ENCODE data around the gene HJV. TPM values are rescaled to one million over a fixed set of nuclear protein-coding genes. Genes with fewer than 3 reads are reported as not detected.
"Not testable (repeated sequence)": the region's sequence is repeated elsewhere in the genome, so short reads cannot be mapped to it uniquely, and the experiment has no call there.

HJV gene
- total RNA-seq (ENCODE audit: low replicate concordance) = not detected in 2 replicates
- long read RNA-seq = 0 reads

- TF ChIP-seq CTCF (conservative IDR thresholded peaks at IDR 0.05) = no peak
- Mint-ChIP-seq H3K4me1 (ENCODE audit: unreplicated experiment) (no peaks in the 10 kb centered on the region), H3K27me3 (peaks cover 82% of the 10 kb centered on the region), H3K36me3 (peaks cover 4% of the 10 kb centered on the region), H3K9me3 (no peaks in the 10 kb centered on the region), H3K27ac (no peak within 1 kb of the TSS), H3K4me3 (no peak within 1 kb of the TSS)
- no peak for DNase-seq (ENCODE audit: extremely low spot score, unreplicated experiment)
Measured at GRCh38 chr1:146021622-146022402, at the start of gene HJV. Gene HJV (minus strand): TSS chr1:146021735. CDS start chr1:146020231, 1,504 bp downstream.

- not testable (repeated sequence) for H3K9me3 Mint-ChIP-seq; H3K36me3 Mint-ChIP-seq; H3K4me1 Mint-ChIP-seq (ENCODE audit: unreplicated experiment); H3K4me3 Mint-ChIP-seq; DNase-seq (ENCODE audit: extremely low spot score, unreplicated experiment); H3K27ac Mint-ChIP-seq; H3K27me3 Mint-ChIP-seq
Measured at GRCh38 chr1:146059148-146059547, 37.6 kb upstream of the HJV start.

- peak overlapping the region; percentile 100 for H3K27ac Mint-ChIP-seq
- H3K9me3 Mint-ChIP-seq; H3K36me3 Mint-ChIP-seq; H3K4me1 Mint-ChIP-seq (ENCODE audit: unreplicated experiment); H3K27me3 Mint-ChIP-seq: not testable (repeated sequence)
- H3K4me3 Mint-ChIP-seq = peak overlapping the region; percentile 90
- peak; percentile 85 for DNase-seq (ENCODE audit: extremely low spot score, unreplicated experiment)
Measured at GRCh38 chr1:146051852-146052676, 30.5 kb upstream of the HJV start.

- TF ChIP-seq CTCF (conservative IDR thresholded peaks at IDR 0.05) = no peak
- no peak for DNase-seq (ENCODE audit: extremely low spot score, unreplicated experiment)
- peak overlapping the region; percentile 100 for H3K27ac Mint-ChIP-seq
- H3K27me3 Mint-ChIP-seq = no peaks in the 10 kb centered on the region
- peaks cover 10% of the 10 kb centered on the region for H3K4me1 Mint-ChIP-seq (ENCODE audit: unreplicated experiment)
- H3K36me3 Mint-ChIP-seq = no peaks in the 10 kb centered on the region
- no peaks in the 10 kb centered on the region for H3K9me3 Mint-ChIP-seq
- H3K4me3 Mint-ChIP-seq = peak overlapping the region; percentile 90
Measured at GRCh38 chr1:146051452-146051851, 29.9 kb upstream of the HJV start.

GRCh38 chr1:146050652-146050963 is 29.1 kb upstream of the HJV start:
- Mint-ChIP-seq H3K4me3 (peak overlapping the region; percentile 67), H3K27ac (peak overlapping the region; percentile 76)
- not testable (repeated sequence) for H3K27me3 Mint-ChIP-seq; H3K4me1 Mint-ChIP-seq (ENCODE audit: unreplicated experiment); DNase-seq (ENCODE audit: extremely low spot score, unreplicated experiment); H3K9me3 Mint-ChIP-seq; H3K36me3 Mint-ChIP-seq

GRCh38 chr1:146049866-146050651 is 28.5 kb upstream of the HJV start:
- H3K27ac Mint-ChIP-seq = peak overlapping the region; percentile 76
- H3K27me3 Mint-ChIP-seq; H3K36me3 Mint-ChIP-seq; H3K4me1 Mint-ChIP-seq (ENCODE audit: unreplicated experiment); H3K9me3 Mint-ChIP-seq; DNase-seq (ENCODE audit: extremely low spot score, unreplicated experiment): not testable (repeated sequence)
- H3K4me3 Mint-ChIP-seq = peak overlapping the region; percentile 67

- H3K27ac Mint-ChIP-seq = peak overlapping the region; percentile 36
- no peaks in the 10 kb centered on the region for H3K9me3 Mint-ChIP-seq
- H3K4me3 Mint-ChIP-seq = no peak overlapping the region
- no peaks in the 10 kb centered on the region for H3K27me3 Mint-ChIP-seq
- H3K4me1 Mint-ChIP-seq (ENCODE audit: unreplicated experiment) = peaks cover 10% of the 10 kb centered on the region
- no peak for DNase-seq (ENCODE audit: extremely low spot score, unreplicated experiment)
- no peak for TF ChIP-seq CTCF (conservative IDR thresholded peaks at IDR 0.05)
- no peaks in the 10 kb centered on the region for H3K36me3 Mint-ChIP-seq
Measured at GRCh38 chr1:146049436-146049835, 27.9 kb upstream of the HJV start.

GRCh38 chr1:146048514-146049115 is 27.1 kb upstream of the HJV start:
- DNase-seq (ENCODE audit: extremely low spot score, unreplicated experiment) = not testable (repeated sequence)

More at GRCh38 chr1:146048514-146049115, 27.1 kb upstream of the HJV start:
- H3K9me3 Mint-ChIP-seq; H3K4me3 Mint-ChIP-seq; H3K27me3 Mint-ChIP-seq; H3K36me3 Mint-ChIP-seq; H3K27ac Mint-ChIP-seq; H3K4me1 Mint-ChIP-seq (ENCODE audit: unreplicated experiment): not testable (repeated sequence)

Measured in type B pancreatic cell (in vitro differentiated cells).